K562 treated with DMSO at 1 percent for 24 hours (cell line): ENCODE data around the gene CD300C. TPM values are rescaled to one million over a fixed set of nuclear protein-coding genes. Genes with fewer than 3 reads are reported as not detected.

Source experiments
- total RNA-seq: library from RNA; unstranded; fragments of 300-600 nt; gene quantifications from 2 replicates; pipeline ENCODE4 v1.2.3, GENCODE V29; 2022; ENCODE audit warnings: low read depth; ENCODE audit not compliant: insufficient read depth

Gene CD300C
- not detected in 2 replicates for total RNA-seq

GRCh38 chr17:74545843-74546230 is at the start of gene CD300C:
Gene CD300C (minus strand): TSS chr17:74546115. CDS start chr17:74545782, 333 bp downstream.

GRCh38 chr17:74592087-74592990 is 46.4 kb upstream of the CD300C start, which contains the start of gene CD300LD:
Gene CD300LD (minus strand): TSS chr17:74592283. CDS start chr17:74592202, 81 bp downstream.

GRCh38 chr17:74567397-74567796 is 21.5 kb upstream of the CD300C start, which contains the start of gene CD300H:
Gene CD300H (minus strand): TSS chr17:74567509.

GRCh38 chr17:74531231-74531761 is 14.6 kb downstream of the CD300C start, which contains the start of gene CD300LB:
Gene CD300LB (minus strand): TSS chr17:74531475. CDS start chr17:74531350, 125 bp downstream.

Other genes starting within 250 kb of the CD300C start
- 0.10 TPM in 1 of 2 replicates, not detected in the other for gene KIF19, start 219.9 kb downstream of the CD300C start, total RNA-seq
- 0.20 TPM in 1 of 2 replicates, not detected in the other for gene BTBD17, start 184.2 kb downstream of the CD300C start, total RNA-seq
- not detected in 2 replicates for gene GPR142, start 178.6 kb downstream of the CD300C start, total RNA-seq
- 10.6 and 11.4 TPM in 2 replicates for gene GPRC5C, start 114.0 kb downstream of the CD300C start, total RNA-seq
- 1.5 and 3.2 TPM in 2 replicates for gene CD300A, start 79.5 kb downstream of the CD300C start, total RNA-seq
- gene CD300LB, start 14.6 kb downstream of the CD300C start, total RNA-seq = not detected in 2 replicates
- gene CD300H, start 21.4 kb upstream of the CD300C start, total RNA-seq = not detected in 2 replicates
- gene CD300LD, start 46.2 kb upstream of the CD300C start, total RNA-seq = not detected in 2 replicates
- gene CD300E, start 77.6 kb upstream of the CD300C start, total RNA-seq = not detected in 2 replicates
- gene CD300LF, start 166.8 kb upstream of the CD300C start, total RNA-seq = not detected in 2 replicates
- gene RAB37, start 191.1 kb upstream of the CD300C start, total RNA-seq = not detected in 2 replicates
- 78.6 and 82.7 TPM in 2 replicates for gene NHERF1, start 202.5 kb upstream of the CD300C start, total RNA-seq
- gene NAT9, start 230.2 kb upstream of the CD300C start, total RNA-seq = 27.3 and 36.5 TPM in 2 replicates